CD8-positive, alpha-beta memory T cell (primary cell): Measurements from ENCODE around the gene PTPRT. TPM values are rescaled to one million over a fixed set of nuclear protein-coding genes. Genes with fewer than 3 reads are reported as not detected.

Experiments
- CTCF ChIA-PET: fragments of 350-600 bp; sonication (Branson Sonifier 250); formaldehyde crosslinking; loops from one replicate; lab custom pipeline; 2021; ENCODE audit warnings: antibody characterized with exemption; lab: Charles Lee
- POLR2A ChIA-PET: fragments of 350-600 bp; sonication (Branson Sonifier 250); formaldehyde crosslinking; loops from one replicate; lab custom pipeline; 2021; ENCODE audit warnings: antibody characterized with exemption; lab: Charles Lee
- DNase-seq, 5 donors: peaks; one replicate each; pipeline versions ENCODE4 v3.0.0 to v3.0.0-alpha.2; 2020 to 2022; ENCODE audit warnings: mixed read lengths in 1 of 5
- H3K27ac ChIP-seq: one replicate; pipeline ENCODE4 v1.7.0; 2013; ENCODE audit warnings: low read depth, mild to moderate bottlenecking, low read length, moderate library complexity
- H3K27me3 ChIP-seq: 2 replicates; pipeline ENCODE4 v1.7.0; 2013; ENCODE audit warnings: low read length, mild to moderate bottlenecking; ENCODE audit not compliant: insufficient read depth, poor library complexity, severe bottlenecking
- H3K36me3 ChIP-seq: 2 replicates; pipeline ENCODE4 v1.7.0; 2013; ENCODE audit warnings: mild to moderate bottlenecking, low read length, moderate library complexity; ENCODE audit not compliant: insufficient read depth
- H3K4me1 ChIP-seq: 2 replicates; pipeline ENCODE4 v1.7.0; 2013; ENCODE audit warnings: mild to moderate bottlenecking, low read length, moderate library complexity; ENCODE audit not compliant: insufficient read depth
- H3K4me3 ChIP-seq: 2 replicates; pipeline ENCODE4 v1.7.0; 2013; ENCODE audit warnings: mild to moderate bottlenecking, low read length
- H3K9me3 ChIP-seq: 2 replicates; pipeline ENCODE4 v1.7.0; 2013; ENCODE audit warnings: mild to moderate bottlenecking, low read length
- H3K27ac Mint-ChIP-seq, 8 donors: one replicate each; pipeline ENCODE4 v1.8.0; 2020 to 2021; ENCODE audit warnings: mixed read lengths in 8 of 8, mild to moderate bottlenecking in 6 of 8, inconsistent platforms in 3 of 8, moderate library complexity in 3 of 8
- H3K27me3 Mint-ChIP-seq, 2 donors: one replicate each; pipeline ENCODE4 v1.8.0; 2020 to 2021; ENCODE audit warnings: mixed read lengths in 2 of 2, mild to moderate bottlenecking in 1 of 2, moderate library complexity in 1 of 2
- H3K36me3 Mint-ChIP-seq, 3 donors: one replicate each; pipeline ENCODE4 v1.8.0; 2020 to 2021; ENCODE audit warnings: mixed read lengths in 3 of 3, inconsistent platforms in 1 of 3, mild to moderate bottlenecking in 1 of 3
- H3K4me1 Mint-ChIP-seq, 3 donors: one replicate each; pipeline ENCODE4 v1.8.0; 2020 to 2021; ENCODE audit warnings: mixed read lengths in 3 of 3, inconsistent platforms in 1 of 3, mild to moderate bottlenecking in 1 of 3
- H3K4me3 Mint-ChIP-seq, 7 donors: one replicate each; pipeline ENCODE4 v1.8.0; 2020 to 2021; ENCODE audit warnings: mixed read lengths in 7 of 7, mild to moderate bottlenecking in 6 of 7, moderate library complexity in 4 of 7, inconsistent platforms in 2 of 7
- H3K9me3 Mint-ChIP-seq, 5 donors: one replicate each; pipeline ENCODE4 v1.8.0; 2020 to 2022; ENCODE audit warnings: mixed read lengths in 5 of 5, mild to moderate bottlenecking in 3 of 5, moderate library complexity in 2 of 5, inconsistent platforms in 1 of 5
- polyA plus RNA-seq: library from polyadenylated mRNA; unstranded; fragments of 300-500 nt; fragmentation: Illumina TruSeq; gene quantifications from one replicate; pipeline ENCODE4 v1.2.3, GENCODE V29; 2021
- total RNA-seq, 2 experiments: library from RNA; stranded (reverse); gene quantifications; one replicate each; pipeline ENCODE4 v1.2.3, GENCODE V29; 2021

Gene PTPRT
- total RNA-seq (not detected), polyA plus RNA-seq (not detected)

GRCh38 chr20:43189554-43190331, at the start of gene PTPRT:
Gene PTPRT (minus strand): TSS chr20:43189906. CDS start chr20:43189733, 173 bp downstream.
- Histone ChIP-seq H3K36me3 (no peaks in the 10 kb centered on the region), H3K9me3 (no peaks in the 10 kb centered on the region), H3K27ac (no peak within 1 kb of the TSS), H3K4me1 (no peaks in the 10 kb centered on the region), H3K27me3 (no peaks in the 10 kb centered on the region), H3K4me3 (no peak within 1 kb of the TSS)
- CTCF ChIA-PET, result no interaction called here
- Mint-ChIP-seq H3K9me3 (peaks cover 0 to 4% (median 0%) of the 10 kb centered on the region in 5 donors), H3K4me3 (no peak within 1 kb of the TSS), H3K27ac (no peak within 1 kb of the TSS), H3K4me1 (peaks cover 7 to 8% (median 7%) of the 10 kb centered on the region in 3 donors), H3K27me3 (peaks cover 20 to 58% of the 10 kb centered on the region in 2 donors), H3K36me3 (no peaks in the 10 kb centered on the region)
- POLR2A ChIA-PET, result no interaction called here
- DNase-seq, result no peak

GRCh38 chr20:43238833-43239232, 49.1 kb upstream of the PTPRT start:
- Histone ChIP-seq H3K27me3 (no peaks in the 10 kb centered on the region), H3K27ac (no peak overlapping the region), H3K4me1 (no peaks in the 10 kb centered on the region), H3K36me3 (no peaks in the 10 kb centered on the region), H3K4me3 (no peak overlapping the region), H3K9me3 (no peaks in the 10 kb centered on the region)
- DNase-seq, result no peak
- peaks cover 0 to under 1% of the 10 kb centered on the region in 2 donors for H3K27me3 Mint-ChIP-seq
- H3K4me1 Mint-ChIP-seq, result no peaks in the 10 kb centered on the region
- ChIA-PET POLR2A (no interaction called here), CTCF (no interaction called here)
- H3K9me3 Mint-ChIP-seq, result peaks cover 0 to 6% (median 5%) of the 10 kb centered on the region in 5 donors
- H3K4me3 Mint-ChIP-seq, result no peak overlapping the region
- no peak overlapping the region for H3K27ac Mint-ChIP-seq
- H3K36me3 Mint-ChIP-seq, result no peaks in the 10 kb centered on the region

- DNase-seq, result no peak
- Histone ChIP-seq H3K4me1 (no peaks in the 10 kb centered on the region), H3K36me3 (no peaks in the 10 kb centered on the region), H3K27ac (no peak overlapping the region), H3K27me3 (no peaks in the 10 kb centered on the region), H3K9me3 (no peaks in the 10 kb centered on the region), H3K4me3 (no peak overlapping the region)
- H3K9me3 Mint-ChIP-seq, result peaks cover 0 to 6% (median 5%) of the 10 kb centered on the region in 5 donors
- no peaks in the 10 kb centered on the region for H3K36me3 Mint-ChIP-seq
- H3K27ac Mint-ChIP-seq, result no peak overlapping the region
- no peaks in the 10 kb centered on the region for H3K4me1 Mint-ChIP-seq
- no peak overlapping the region for H3K4me3 Mint-ChIP-seq
- POLR2A ChIA-PET, result no interaction called here
- CTCF ChIA-PET, result no interaction called here
- peaks cover 0 to 1% of the 10 kb centered on the region in 2 donors for H3K27me3 Mint-ChIP-seq
These were observed 48.6 kb upstream of the PTPRT start for GRCh38 chr20:43238266-43238665.

- Mint-ChIP-seq H3K36me3 (no peaks in the 10 kb centered on the region), H3K27ac (peak overlapping the region in 1 of 8 donors; percentile 26), H3K27me3 (peaks cover 0 to 1% of the 10 kb centered on the region in 2 donors), H3K4me3 (no peak overlapping the region), H3K9me3 (peaks cover 0 to 6% (median 5%) of the 10 kb centered on the region in 5 donors), H3K4me1 (no peaks in the 10 kb centered on the region)
- ChIA-PET POLR2A (no interaction called here), CTCF (no interaction called here)
- DNase-seq, result no peak
- no peaks in the 10 kb centered on the region for H3K9me3 ChIP-seq
- H3K4me3 ChIP-seq, result no peak overlapping the region
- H3K4me1 ChIP-seq, result no peaks in the 10 kb centered on the region
- no peaks in the 10 kb centered on the region for H3K27me3 ChIP-seq
- no peak overlapping the region for H3K27ac ChIP-seq
- H3K36me3 ChIP-seq, result no peaks in the 10 kb centered on the region
These were observed 48.0 kb upstream of the PTPRT start for GRCh38 chr20:43237651-43238168.

GRCh38 chr20:43235998-43236397, 46.3 kb upstream of the PTPRT start:
- H3K27ac ChIP-seq, result no peak overlapping the region
- no peak overlapping the region for H3K4me3 Mint-ChIP-seq
- no peak overlapping the region for H3K4me3 ChIP-seq
- H3K36me3 Mint-ChIP-seq, result no peaks in the 10 kb centered on the region
- no peak overlapping the region for H3K27ac Mint-ChIP-seq
- H3K36me3 ChIP-seq, result no peaks in the 10 kb centered on the region
- H3K4me1 Mint-ChIP-seq, result no peaks in the 10 kb centered on the region
- no peaks in the 10 kb centered on the region for H3K27me3 ChIP-seq
- H3K4me1 ChIP-seq, result no peaks in the 10 kb centered on the region
- peaks cover 3 to 6% (median 5%) of the 10 kb centered on the region in 5 donors for H3K9me3 Mint-ChIP-seq
- H3K9me3 ChIP-seq, result no peaks in the 10 kb centered on the region
- CTCF ChIA-PET, result no interaction called here
- DNase-seq, result no peak
- H3K27me3 Mint-ChIP-seq, result peaks cover 1 to 7% of the 10 kb centered on the region in 2 donors
- POLR2A ChIA-PET, result no interaction called here

DNA sequence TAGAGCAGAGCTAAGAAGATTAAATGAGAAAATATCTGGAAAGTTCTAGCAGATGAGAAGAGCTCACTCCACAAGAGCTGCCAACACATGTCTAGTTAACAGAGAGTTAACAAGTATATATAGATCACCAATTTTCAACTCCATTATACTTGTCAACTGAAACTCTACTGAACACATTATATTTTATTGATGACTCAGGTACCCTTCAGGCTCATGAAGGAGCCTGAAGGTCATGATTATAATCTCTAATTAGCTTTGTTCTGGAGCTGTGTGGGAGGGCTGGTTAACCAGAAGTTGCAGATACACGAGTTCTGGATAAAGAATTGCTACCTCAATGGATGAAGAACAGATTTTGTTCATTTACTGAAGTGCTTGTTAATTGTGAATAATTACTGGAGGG, 42.1 kb upstream of the PTPRT start:
- Histone ChIP-seq H3K4me3 (no peak overlapping the region), H3K36me3 (no peaks in the 10 kb centered on the region), H3K27me3 (no peaks in the 10 kb centered on the region), H3K4me1 (no peaks in the 10 kb centered on the region), H3K9me3 (no peaks in the 10 kb centered on the region), H3K27ac (no peak overlapping the region)
- Mint-ChIP-seq H3K27ac (no peak overlapping the region), H3K27me3 (peaks cover 3 to 14% of the 10 kb centered on the region in 2 donors), H3K4me1 (no peaks in the 10 kb centered on the region), H3K9me3 (peaks cover 0 to 4% (median 0%) of the 10 kb centered on the region in 5 donors), H3K36me3 (no peaks in the 10 kb centered on the region), H3K4me3 (no peak overlapping the region)
- POLR2A ChIA-PET, result no interaction called here
- no peak for DNase-seq
- CTCF ChIA-PET, result no interaction called here

- Mint-ChIP-seq H3K36me3 (no peaks in the 10 kb centered on the region), H3K4me3 (no peak overlapping the region), H3K9me3 (peaks cover 0 to 3% (median 0%) of the 10 kb centered on the region in 5 donors), H3K4me1 (no peaks in the 10 kb centered on the region), H3K27ac (no peak overlapping the region), H3K27me3 (peaks cover 3 to 14% of the 10 kb centered on the region in 2 donors)
- no peaks in the 10 kb centered on the region for H3K4me1 ChIP-seq
- ChIA-PET POLR2A (no interaction called here), CTCF (no interaction called here)
- H3K36me3 ChIP-seq, result no peaks in the 10 kb centered on the region
- DNase-seq, result no peak
- H3K9me3 ChIP-seq, result no peaks in the 10 kb centered on the region
- H3K27ac ChIP-seq, result no peak overlapping the region
- no peaks in the 10 kb centered on the region for H3K27me3 ChIP-seq
- no peak overlapping the region for H3K4me3 ChIP-seq
These were observed 40.0 kb upstream of the PTPRT start for GRCh38 chr20:43229696-43230095.

- CTCF ChIA-PET, result no interaction called here
- no peak overlapping the region for H3K27ac Mint-ChIP-seq
- H3K9me3 Mint-ChIP-seq, result peaks cover 0 to 2% (median 0%) of the 10 kb centered on the region in 5 donors
- Histone ChIP-seq H3K4me1 (no peaks in the 10 kb centered on the region), H3K27ac (no peak overlapping the region), H3K4me3 (no peak overlapping the region), H3K36me3 (no peaks in the 10 kb centered on the region), H3K27me3 (no peaks in the 10 kb centered on the region), H3K9me3 (no peaks in the 10 kb centered on the region)
- H3K4me1 Mint-ChIP-seq, result no peaks in the 10 kb centered on the region
- POLR2A ChIA-PET, result no interaction called here
- H3K36me3 Mint-ChIP-seq, result no peaks in the 10 kb centered on the region
- H3K4me3 Mint-ChIP-seq, result no peak overlapping the region
- no peak for DNase-seq
- H3K27me3 Mint-ChIP-seq, result peaks cover 0 to 3% of the 10 kb centered on the region in 2 donors
These were observed 30.9 kb upstream of the PTPRT start for GRCh38 chr20:43220612-43221011.
